WTC11 (cell line): ENCODE results near the gene ZAR1. TPM values are rescaled to one million over a fixed set of nuclear protein-coding genes. Genes with fewer than 3 reads are reported as not detected.

Source experiments
- ATAC-seq: fragments of 200-7000 bp; cut with Tn5 transposase; 2 replicates; pipeline ENCODE4 v1.10.0; 2021; ENCODE audit warnings: mild to moderate bottlenecking, moderate library complexity
- CTCF ChIA-PET: fragments of 300-600 bp; sonication (Branson Sonifier 250); formaldehyde crosslinking; loops from one replicate; lab custom pipeline; 2021; ENCODE audit warnings: antibody characterized with exemption; lab: Charles Lee
- POLR2A ChIA-PET: fragments of 350-600 bp; sonication (Branson Sonifier 250); formaldehyde crosslinking; loops from one replicate; lab custom pipeline; 2021; ENCODE audit warnings: antibody characterized with exemption; lab: Charles Lee
- DNase-seq: peaks from one replicate; pipeline ENCODE4 v3.0.0; 2021; ENCODE audit warnings: low spot score
- H3K27ac Mint-ChIP-seq: 2 replicates; pipeline ENCODE4 v1.8.0; 2021; ENCODE audit warnings: mixed read lengths
- H3K27me3 Mint-ChIP-seq: 2 replicates; pipeline ENCODE4 v1.8.0; 2021; ENCODE audit warnings: low read depth, mild to moderate bottlenecking, moderate library complexity, mixed read lengths
- H3K36me3 Mint-ChIP-seq: 2 replicates; pipeline ENCODE4 v1.8.0; 2021; ENCODE audit warnings: mixed read lengths
- H3K4me1 Mint-ChIP-seq: 2 replicates; pipeline ENCODE4 v1.8.0; 2022; ENCODE audit warnings: mixed read lengths
- H3K4me3 Mint-ChIP-seq: 2 replicates; pipeline ENCODE4 v1.8.0; 2021; ENCODE audit warnings: mild to moderate bottlenecking, moderate library complexity, mixed read lengths
- H3K9me3 Mint-ChIP-seq: 2 replicates; pipeline ENCODE4 v1.8.0; 2021; ENCODE audit warnings: mixed read lengths
- ATF2 ChIP-seq: sonication (generic); formaldehyde crosslinking; IDR thresholded peaks from 2 replicates; pipeline ENCODE4 v1.8.1; 2022; ENCODE audit warnings: low read depth, missing genetic modification reagents, borderline replicate concordance
- ATF3 ChIP-seq: sonication (generic); formaldehyde crosslinking; conservative IDR thresholded peaks from 2 replicates; pipeline ENCODE4 v1.8.1; 2022; ENCODE audit warnings: mild to moderate bottlenecking, missing genetic modification reagents
- CTCF ChIP-seq: fragments of 200-600 bp; IDR thresholded peaks from 2 replicates; pipeline ENCODE4 v1.8.0; 2022; ENCODE audit warnings: antibody characterized with exemption
- E2F4 ChIP-seq: sonication (generic); formaldehyde crosslinking; IDR thresholded peaks from 2 replicates; pipeline ENCODE4 v1.8.1; 2022; ENCODE audit warnings: low read depth, mild to moderate bottlenecking, moderate library complexity, missing genetic modification reagents, borderline replicate concordance
- EMX1 ChIP-seq: fragments of 250-450 bp; sonication (Bioruptor Pico); IDR thresholded peaks from 2 replicates; pipeline ENCODE4 v1.8.0; 2021; ENCODE audit warnings: mild to moderate bottlenecking
- ETV6 ChIP-seq: sonication (generic); formaldehyde crosslinking; IDR thresholded peaks from 2 replicates; pipeline ENCODE4 v1.8.1; 2022; ENCODE audit warnings: mild to moderate bottlenecking, missing genetic modification reagents
- GABPB1 ChIP-seq: sonication (generic); formaldehyde crosslinking; IDR thresholded peaks from 2 replicates; pipeline ENCODE4 v1.8.1; 2023; ENCODE audit warnings: mild to moderate bottlenecking, missing genetic modification reagents
- GRHL2 ChIP-seq: fragments of 250-450 bp; sonication (Bioruptor Pico); IDR thresholded peaks from 2 replicates; pipeline ENCODE4 v1.8.0; 2022; ENCODE audit warnings: mild to moderate bottlenecking, moderate library complexity; ENCODE audit not compliant: insufficient replicate concordance, severe bottlenecking
- IRF2 ChIP-seq: sonication (generic); formaldehyde crosslinking; IDR thresholded peaks from 2 replicates; pipeline ENCODE4 v1.8.0; 2022; ENCODE audit warnings: low read depth, missing genetic modification reagents, borderline replicate concordance
- MYBL2 ChIP-seq: sonication (generic); formaldehyde crosslinking; IDR thresholded peaks from 2 replicates; pipeline ENCODE4 v1.8.1; 2023; ENCODE audit warnings: mild to moderate bottlenecking, moderate library complexity, missing genetic modification reagents
- SMAD4 ChIP-seq: sonication (generic); formaldehyde crosslinking; IDR thresholded peaks from 2 replicates; pipeline ENCODE4 v1.8.0; 2022; ENCODE audit warnings: mild to moderate bottlenecking, missing genetic modification reagents
- SP1 ChIP-seq: sonication (generic); formaldehyde crosslinking; conservative IDR thresholded peaks from 2 replicates; pipeline ENCODE4 v1.8.1; 2022; ENCODE audit warnings: missing genetic modification reagents
- STAT6 ChIP-seq: sonication (generic); formaldehyde crosslinking; conservative IDR thresholded peaks from 2 replicates; pipeline ENCODE4 v1.8.1; 2023; ENCODE audit warnings: mild to moderate bottlenecking, low read depth, missing genetic modification reagents, moderate library complexity
- TEAD1 ChIP-seq: sonication (generic); formaldehyde crosslinking; IDR thresholded peaks from 2 replicates; pipeline ENCODE4 v1.8.0; 2022; ENCODE audit warnings: mild to moderate bottlenecking, missing genetic modification reagents
- TP53 ChIP-seq: sonication (generic); formaldehyde crosslinking; IDR thresholded peaks from 2 replicates; pipeline ENCODE4 v1.8.1; 2023; ENCODE audit warnings: mild to moderate bottlenecking, missing genetic modification reagents
- USF2 ChIP-seq: sonication (generic); formaldehyde crosslinking; IDR thresholded peaks from 2 replicates; pipeline ENCODE4 v1.8.1; 2023; ENCODE audit warnings: mild to moderate bottlenecking, missing genetic modification reagents, moderate library complexity
- ZBTB43 ChIP-seq: sonication (generic); formaldehyde crosslinking; IDR thresholded peaks from 2 replicates; pipeline ENCODE4 v1.8.1; 2023; ENCODE audit warnings: mild to moderate bottlenecking, missing genetic modification reagents
- ZMAT4 ChIP-seq: fragments of 250-450 bp; sonication (Bioruptor Pico); IDR thresholded peaks from 2 replicates; pipeline ENCODE4 v1.9.0; 2021; ENCODE audit warnings: mild to moderate bottlenecking
- ZNF263 ChIP-seq: sonication (generic); formaldehyde crosslinking; IDR thresholded peaks from 2 replicates; pipeline ENCODE4 v1.8.1; 2022; ENCODE audit warnings: low read depth, mild to moderate bottlenecking, moderate library complexity, missing genetic modification reagents
- ZNF423 ChIP-seq: fragments of 250-450 bp; sonication (Bioruptor Pico); IDR thresholded peaks from 2 replicates; pipeline ENCODE4 v2.1.2; 2022; ENCODE audit warnings: mild to moderate bottlenecking, moderate library complexity
- ZNF512 ChIP-seq: sonication (generic); formaldehyde crosslinking; IDR thresholded peaks from 2 replicates; pipeline ENCODE4 v1.8.1; 2022; ENCODE audit warnings: missing genetic modification reagents, borderline replicate concordance
- total RNA-seq: library from RNA; stranded (reverse); gene quantifications from 3 replicates; pipeline ENCODE4 v1.2.3, GENCODE V29; 2021

Gene ZAR1
- total RNA-seq, 1 experiment from 2014 or later, result 1.4 TPM

- TF ChIP-seq ZBTB43 (CRISPR knock-in tag), result no peak
Observed at GRCh38 chr4:48470137-48470536, 19.9 kb upstream of the ZAR1 start (continued).

- DNase-seq, result no peak
- no peaks in the 10 kb centered on the region for H3K9me3 Mint-ChIP-seq
- no peak overlapping the region for H3K4me3 Mint-ChIP-seq
- H3K27ac Mint-ChIP-seq, result no peak overlapping the region
- peaks cover 11% of the 10 kb centered on the region for H3K4me1 Mint-ChIP-seq
- ATAC-seq, result no peak
- H3K36me3 Mint-ChIP-seq, result no peaks in the 10 kb centered on the region
- no peaks in the 10 kb centered on the region for H3K27me3 Mint-ChIP-seq
- TF ChIP-seq TP53 (no peak), ZBTB43 (CRISPR knock-in tag) (no peak), STAT6 (CRISPR knock-in tag) (no peak), CTCF (no peak), TEAD1 (no peak), MYBL2 (CRISPR knock-in tag) (no peak), E2F4 (CRISPR knock-in tag) (no peak), ATF2 (no peak), USF2 (CRISPR knock-in tag) (no peak), ZNF263 (CRISPR knock-in tag) (no peak)
- CTCF ChIA-PET, result interaction anchor here (0.6 kb wide), 1 partner anchor 361 kb away, joined by 3 read pairs; no protein-coding TSS in a partner anchor
- POLR2A ChIA-PET, result no interaction called here
Observed at GRCh38 chr4:48470570-48470969, 19.5 kb upstream of the ZAR1 start.

- ATAC-seq (no peak), DNase-seq (no peak)
- no peaks in the 10 kb centered on the region for H3K9me3 Mint-ChIP-seq
- no peak overlapping the region for H3K4me3 Mint-ChIP-seq
- no peaks in the 10 kb centered on the region for H3K27me3 Mint-ChIP-seq
- no peaks in the 10 kb centered on the region for H3K36me3 Mint-ChIP-seq
- ChIA-PET POLR2A (no interaction called here), CTCF (no interaction called here)
- H3K27ac Mint-ChIP-seq, result no peak overlapping the region
- peaks cover 11% of the 10 kb centered on the region for H3K4me1 Mint-ChIP-seq
- TF ChIP-seq GRHL2 (no peak), ATF3 (CRISPR knock-in tag) (no peak), ZMAT4 (no peak), EMX1 (no peak), IRF2 (CRISPR knock-in tag) (no peak), SMAD4 (no peak), ETV6 (CRISPR knock-in tag) (no peak), ZNF512 (no peak), SP1 (CRISPR knock-in tag) (no peak), GABPB1 (CRISPR knock-in tag) (no peak), ZNF423 (CRISPR knock-in tag) (no peak)
Observed at GRCh38 chr4:48472794-48473193, 17.3 kb upstream of the ZAR1 start.
